ENCODE data around the gene HMG20A. TPM values are rescaled to one million over a fixed set of nuclear protein-coding genes. Genes with fewer than 3 reads are reported as not detected.

The HMG20A gene
- total and polyA plus RNA-seq, 9 of the 15 experiments (the other 6 are each of a cell fraction or from before 2014, with no cell fraction given), result 25.0 to 68.1 (median 38.9) TPM

DNA sequence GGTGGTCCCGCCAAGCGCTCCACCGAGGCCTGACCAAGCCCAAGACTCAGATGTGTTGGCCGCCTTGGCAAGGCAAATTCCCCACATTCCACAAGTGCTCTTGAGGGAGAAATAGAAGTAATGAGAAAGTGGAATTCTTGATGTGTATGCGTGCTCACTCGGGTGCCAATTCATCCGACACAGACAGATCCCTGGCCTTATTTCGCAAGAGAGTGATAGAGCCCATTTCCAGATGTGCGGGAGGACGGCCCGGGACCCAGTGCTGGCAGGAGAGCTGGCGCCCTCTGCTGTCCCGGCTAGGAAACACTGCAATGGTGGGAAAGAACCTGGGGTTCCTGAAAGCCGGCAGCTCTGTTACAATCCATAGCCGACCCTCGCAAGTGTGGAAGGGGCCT is 76.0 kb downstream of the HMG20A start (continued):
- TF ChIP-seq, protein P1, sequence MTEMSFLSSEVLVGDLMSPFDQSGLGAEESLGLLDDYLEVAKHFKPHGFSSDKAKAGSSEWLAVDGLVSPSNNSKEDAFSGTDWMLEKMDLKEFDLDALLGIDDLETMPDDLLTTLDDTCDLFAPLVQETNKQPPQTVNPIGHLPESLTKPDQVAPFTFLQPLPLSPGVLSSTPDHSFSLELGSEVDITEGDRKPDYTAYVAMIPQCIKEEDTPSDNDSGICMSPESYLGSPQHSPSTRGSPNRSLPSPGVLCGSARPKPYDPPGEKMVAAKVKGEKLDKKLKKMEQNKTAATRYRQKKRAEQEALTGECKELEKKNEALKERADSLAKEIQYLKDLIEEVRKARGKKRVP (CRISPR knock-in tag; IDR thresholded peaks at IDR 0.05), result no peak
- TF ChIP-seq ZNF408 (CRISPR knock-in tag; IDR thresholded peaks at IDR 0.05; ENCODE audit: low read depth) (no peak), RCOR1 (IDR thresholded peaks at IDR 0.05; ENCODE audit: borderline replicate concordance in 1 of 2, low read depth in 2 of 2, low read length in 2 of 2) (peak in 1 of 2 experiments; percentile 63; a peak in 2 of 4 replicates), SMC3 (conservative IDR thresholded peaks at IDR 0.05; ENCODE audit: insufficient read depth, low read depth, low read length) (peak; percentile 96), MAFK (IDR thresholded peaks at IDR 0.05; ENCODE audit: low read length) (no peak), TAF7 (tag; IDR thresholded peaks at IDR 0.05) (no peak), ZNF780A (CRISPR knock-in tag; IDR thresholded peaks at IDR 0.05) (no peak), C11orf30 (IDR thresholded peaks at IDR 0.05; ENCODE audit: low read depth) (no peak), PURB (CRISPR knock-in tag; IDR thresholded peaks at IDR 0.05; ENCODE audit: low read depth) (no peak), ARID2 (IDR thresholded peaks at IDR 0.05) (peak; percentile 83; the same call in 1 of the 2 replicates), MEIS2 (IDR thresholded peaks at IDR 0.05; ENCODE audit: partially characterized antibody) (no peak), POLR2A (conservative IDR thresholded peaks at IDR 0.05) (no peak), HLTF (IDR thresholded peaks at IDR 0.05) (no peak), CCNT2 (IDR thresholded peaks at IDR 0.05; ENCODE audit: borderline replicate concordance, extremely low read depth, insufficient read length, low read depth, low read length) (no peak), HDAC8 (tag; IDR thresholded peaks at IDR 0.05) (no peak), KLF13 (tag; IDR thresholded peaks at IDR 0.05; ENCODE audit: borderline replicate concordance, low read depth) (no peak), PTBP1 (IDR thresholded peaks at IDR 0.05; ENCODE audit: low read depth, low read length) (no peak), ZNF121 (CRISPR knock-in tag; conservative IDR thresholded peaks at IDR 0.05) (no peak), ARNT (IDR thresholded peaks at IDR 0.05) (no peak)
- TF ChIP-seq, protein P2, sequence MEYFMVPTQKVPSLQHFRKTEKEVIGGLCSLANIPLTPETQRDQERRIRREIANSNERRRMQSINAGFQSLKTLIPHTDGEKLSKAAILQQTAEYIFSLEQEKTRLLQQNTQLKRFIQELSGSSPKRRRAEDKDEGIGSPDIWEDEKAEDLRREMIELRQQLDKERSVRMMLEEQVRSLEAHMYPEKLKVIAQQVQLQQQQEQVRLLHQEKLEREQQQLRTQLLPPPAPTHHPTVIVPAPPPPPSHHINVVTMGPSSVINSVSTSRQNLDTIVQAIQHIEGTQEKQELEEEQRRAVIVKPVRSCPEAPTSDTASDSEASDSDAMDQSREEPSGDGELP (CRISPR knock-in tag; IDR thresholded peaks at IDR 0.05; ENCODE audit: borderline replicate concordance), result peak; percentile 65; the same call in 1 of the 2 replicates
- TF ChIP-seq, protein P3, sequence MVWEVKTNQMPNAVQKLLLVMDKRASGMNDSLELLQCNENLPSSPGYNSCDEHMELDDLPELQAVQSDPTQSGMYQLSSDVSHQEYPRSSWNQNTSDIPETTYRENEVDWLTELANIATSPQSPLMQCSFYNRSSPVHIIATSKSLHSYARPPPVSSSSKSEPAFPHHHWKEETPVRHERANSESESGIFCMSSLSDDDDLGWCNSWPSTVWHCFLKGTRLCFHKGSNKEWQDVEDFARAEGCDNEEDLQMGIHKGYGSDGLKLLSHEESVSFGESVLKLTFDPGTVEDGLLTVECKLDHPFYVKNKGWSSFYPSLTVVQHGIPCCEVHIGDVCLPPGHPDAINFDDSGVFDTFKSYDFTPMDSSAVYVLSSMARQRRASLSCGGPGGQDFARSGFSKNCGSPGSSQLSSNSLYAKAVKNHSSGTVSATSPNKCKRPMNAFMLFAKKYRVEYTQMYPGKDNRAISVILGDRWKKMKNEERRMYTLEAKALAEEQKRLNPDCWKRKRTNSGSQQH (CRISPR knock-in tag; IDR thresholded peaks at IDR 0.05), result no peak
- TF ChIP-seq, protein P4, sequence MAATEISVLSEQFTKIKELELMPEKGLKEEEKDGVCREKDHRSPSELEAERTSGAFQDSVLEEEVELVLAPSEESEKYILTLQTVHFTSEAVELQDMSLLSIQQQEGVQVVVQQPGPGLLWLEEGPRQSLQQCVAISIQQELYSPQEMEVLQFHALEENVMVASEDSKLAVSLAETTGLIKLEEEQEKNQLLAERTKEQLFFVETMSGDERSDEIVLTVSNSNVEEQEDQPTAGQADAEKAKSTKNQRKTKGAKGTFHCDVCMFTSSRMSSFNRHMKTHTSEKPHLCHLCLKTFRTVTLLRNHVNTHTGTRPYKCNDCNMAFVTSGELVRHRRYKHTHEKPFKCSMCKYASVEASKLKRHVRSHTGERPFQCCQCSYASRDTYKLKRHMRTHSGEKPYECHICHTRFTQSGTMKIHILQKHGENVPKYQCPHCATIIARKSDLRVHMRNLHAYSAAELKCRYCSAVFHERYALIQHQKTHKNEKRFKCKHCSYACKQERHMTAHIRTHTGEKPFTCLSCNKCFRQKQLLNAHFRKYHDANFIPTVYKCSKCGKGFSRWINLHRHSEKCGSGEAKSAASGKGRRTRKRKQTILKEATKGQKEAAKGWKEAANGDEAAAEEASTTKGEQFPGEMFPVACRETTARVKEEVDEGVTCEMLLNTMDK (IDR thresholded peaks at IDR 0.05; ENCODE audit: borderline replicate concordance, insufficient read depth, low read depth, low read length, poor library complexity, severe bottlenecking), result peak; percentile 49
- TF ChIP-seq, protein P5, sequence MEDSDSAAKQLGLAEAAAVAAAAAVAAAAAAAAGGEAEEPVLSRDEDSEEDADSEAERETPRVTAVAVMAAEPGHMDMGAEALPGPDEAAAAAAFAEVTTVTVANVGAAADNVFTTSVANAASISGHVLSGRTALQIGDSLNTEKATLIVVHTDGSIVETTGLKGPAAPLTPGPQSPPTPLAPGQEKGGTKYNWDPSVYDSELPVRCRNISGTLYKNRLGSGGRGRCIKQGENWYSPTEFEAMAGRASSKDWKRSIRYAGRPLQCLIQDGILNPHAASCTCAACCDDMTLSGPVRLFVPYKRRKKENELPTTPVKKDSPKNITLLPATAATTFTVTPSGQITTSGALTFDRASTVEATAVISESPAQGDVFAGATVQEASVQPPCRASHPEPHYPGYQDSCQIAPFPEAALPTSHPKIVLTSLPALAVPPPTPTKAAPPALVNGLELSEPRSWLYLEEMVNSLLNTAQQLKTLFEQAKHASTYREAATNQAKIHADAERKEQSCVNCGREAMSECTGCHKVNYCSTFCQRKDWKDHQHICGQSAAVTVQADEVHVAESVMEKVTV (CRISPR knock-in tag; IDR thresholded peaks at IDR 0.05), result peak; percentile 78
